ENCODE results near the gene MBNL1.

The MBNL1 gene

GRCh38 chr3:152291649-152292066, 22.9 kb downstream of the MBNL1 start:
- Mint-ChIP-seq H3K27me3 (no peaks in the 10 kb centered on the region), H3K4me3 (peak overlapping the region; percentile 43), H3K27ac (peak overlapping the region; percentile 77), H3K4me1 (ENCODE audit: low read depth) (peaks cover 86% of the 10 kb centered on the region), H3K9me3 (no peaks in the 10 kb centered on the region), H3K36me3 (ENCODE audit: low read depth) (peaks cover 15% of the 10 kb centered on the region)

DNA sequence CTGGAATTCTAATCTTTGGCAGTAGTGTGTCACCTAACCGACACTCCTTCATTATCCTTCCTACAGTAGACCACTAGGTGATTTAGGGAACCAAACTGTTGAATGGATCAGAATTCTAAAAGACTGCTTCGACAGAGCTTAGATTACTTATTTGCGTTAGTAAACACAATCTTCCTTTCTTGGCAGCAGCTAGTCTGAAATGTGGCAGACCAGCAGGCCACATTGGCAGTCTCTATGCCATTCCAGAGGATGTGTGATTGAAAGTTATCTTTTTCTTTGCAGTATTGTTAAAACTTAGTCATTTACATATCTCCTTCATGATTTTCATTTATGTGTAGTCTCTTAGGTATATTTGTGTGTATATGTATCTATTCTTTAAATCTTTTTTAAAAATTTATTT, 23.6 kb downstream of the MBNL1 start:
- no peaks in the 10 kb centered on the region for H3K9me3 Mint-ChIP-seq
- H3K4me1 Mint-ChIP-seq (ENCODE audit: low read depth): peaks cover 86% of the 10 kb centered on the region
- no peak overlapping the region for H3K4me3 Mint-ChIP-seq
- no peaks in the 10 kb centered on the region for H3K27me3 Mint-ChIP-seq
- peaks cover 17% of the 10 kb centered on the region for H3K36me3 Mint-ChIP-seq (ENCODE audit: low read depth)
- no peak overlapping the region for H3K27ac Mint-ChIP-seq

GRCh38 chr3:152293347-152294006, 24.7 kb downstream of the MBNL1 start:
- Mint-ChIP-seq H3K27ac (peak overlapping the region; percentile 76), H3K36me3 (ENCODE audit: low read depth) (peaks cover 22% of the 10 kb centered on the region), H3K27me3 (no peaks in the 10 kb centered on the region), H3K4me3 (no peak overlapping the region), H3K4me1 (ENCODE audit: low read depth) (peaks cover 86% of the 10 kb centered on the region), H3K9me3 (no peaks in the 10 kb centered on the region)

GRCh38 chr3:152295344-152295743, 26.6 kb downstream of the MBNL1 start:
- Mint-ChIP-seq H3K27ac (peak overlapping the region; percentile 77), H3K27me3 (no peaks in the 10 kb centered on the region), H3K4me1 (ENCODE audit: low read depth) (peaks cover 86% of the 10 kb centered on the region), H3K9me3 (no peaks in the 10 kb centered on the region), H3K36me3 (ENCODE audit: low read depth) (peaks cover 38% of the 10 kb centered on the region), H3K4me3 (no peak overlapping the region)

DNA sequence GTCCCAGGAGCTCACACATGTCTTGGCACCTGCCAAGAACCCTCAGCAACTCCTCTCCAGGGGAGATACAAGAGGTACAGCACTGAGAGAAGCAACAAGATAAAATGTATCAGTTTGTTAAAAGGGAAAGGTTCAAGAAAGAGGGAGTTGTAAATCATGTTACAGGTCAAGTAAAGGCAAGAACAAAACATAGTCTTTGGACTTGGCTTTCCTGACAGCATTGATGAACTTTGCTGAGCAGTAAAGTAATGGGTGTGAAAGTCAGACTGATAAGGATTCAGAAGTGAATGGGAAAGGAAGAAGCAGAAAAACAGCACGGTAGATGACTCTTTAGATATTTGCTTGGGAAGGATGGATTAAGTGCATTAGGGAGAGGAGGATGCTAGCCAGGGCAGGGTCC, 27.1 kb downstream of the MBNL1 start:
- Mint-ChIP-seq H3K27me3 (no peaks in the 10 kb centered on the region), H3K4me1 (ENCODE audit: low read depth) (peaks cover 86% of the 10 kb centered on the region), H3K4me3 (peak overlapping the region; percentile 5), H3K36me3 (ENCODE audit: low read depth) (peaks cover 38% of the 10 kb centered on the region), H3K27ac (peak overlapping the region; percentile 77), H3K9me3 (no peaks in the 10 kb centered on the region)

DNA sequence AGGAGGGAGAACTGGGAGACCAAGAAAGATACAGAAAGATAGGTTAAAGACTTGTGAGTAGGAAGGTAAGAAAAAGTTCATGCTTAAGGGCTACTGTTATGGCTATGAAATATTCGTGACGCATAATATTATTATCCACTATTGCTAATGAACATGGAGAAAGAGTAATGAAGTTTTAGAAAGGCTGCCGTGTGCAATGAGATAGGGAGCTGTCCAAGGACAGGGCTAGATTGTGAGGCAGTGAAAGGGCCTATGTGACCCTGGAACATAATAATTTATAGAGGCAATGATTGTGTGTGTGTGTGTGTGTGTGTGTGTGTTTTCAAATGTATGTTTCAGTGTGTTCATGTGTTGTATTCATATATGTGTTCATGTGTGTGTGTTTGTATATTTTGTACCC, 27.7 kb downstream of the MBNL1 start:
- Mint-ChIP-seq H3K27me3 (no peaks in the 10 kb centered on the region), H3K4me1 (ENCODE audit: low read depth) (peaks cover 86% of the 10 kb centered on the region), H3K9me3 (no peaks in the 10 kb centered on the region), H3K4me3 (no peak overlapping the region), H3K36me3 (ENCODE audit: low read depth) (peaks cover 40% of the 10 kb centered on the region), H3K27ac (peak overlapping the region; percentile 77)

GRCh38 chr3:152296971-152297370, 28.2 kb downstream of the MBNL1 start:
- Mint-ChIP-seq H3K4me1 (ENCODE audit: low read depth) (peaks cover 86% of the 10 kb centered on the region), H3K27ac (peak overlapping the region; percentile 77), H3K9me3 (no peaks in the 10 kb centered on the region), H3K4me3 (peak overlapping the region; percentile 14), H3K27me3 (no peaks in the 10 kb centered on the region), H3K36me3 (ENCODE audit: low read depth) (peaks cover 41% of the 10 kb centered on the region)

- peak overlapping the region; percentile 80 for H3K4me3 Mint-ChIP-seq
- H3K27ac Mint-ChIP-seq: peak overlapping the region; percentile 96
- H3K4me1 Mint-ChIP-seq (ENCODE audit: low read depth): peaks cover 88% of the 10 kb centered on the region
- no peaks in the 10 kb centered on the region for H3K9me3 Mint-ChIP-seq
- H3K36me3 Mint-ChIP-seq (ENCODE audit: low read depth): peaks cover 47% of the 10 kb centered on the region
- no peaks in the 10 kb centered on the region for H3K27me3 Mint-ChIP-seq
Measured at GRCh38 chr3:152298393-152299248, 29.9 kb downstream of the MBNL1 start.

GRCh38 chr3:152299249-152299976, 30.7 kb downstream of the MBNL1 start:
- Mint-ChIP-seq H3K27ac (peak overlapping the region; percentile 96), H3K4me3 (peak overlapping the region; percentile 80), H3K4me1 (ENCODE audit: low read depth) (peaks cover 95% of the 10 kb centered on the region), H3K27me3 (no peaks in the 10 kb centered on the region), H3K9me3 (no peaks in the 10 kb centered on the region), H3K36me3 (ENCODE audit: low read depth) (peaks cover 47% of the 10 kb centered on the region)

GRCh38 chr3:152300029-152300731, 31.5 kb downstream of the MBNL1 start:
- peak overlapping the region; percentile 96 for H3K27ac Mint-ChIP-seq
- peak overlapping the region; percentile 80 for H3K4me3 Mint-ChIP-seq
- H3K27me3 Mint-ChIP-seq: no peaks in the 10 kb centered on the region
- no peaks in the 10 kb centered on the region for H3K9me3 Mint-ChIP-seq
- H3K36me3 Mint-ChIP-seq (ENCODE audit: low read depth): peaks cover 47% of the 10 kb centered on the region
- peaks cover 98% of the 10 kb centered on the region for H3K4me1 Mint-ChIP-seq (ENCODE audit: low read depth)

GRCh38 chr3:152301745-152302181, 33.0 kb downstream of the MBNL1 start:
- no peaks in the 10 kb centered on the region for H3K9me3 Mint-ChIP-seq
- peaks cover 57% of the 10 kb centered on the region for H3K36me3 Mint-ChIP-seq (ENCODE audit: low read depth)
- H3K27ac Mint-ChIP-seq: peak overlapping the region; percentile 88
- peak overlapping the region; percentile 80 for H3K4me3 Mint-ChIP-seq
- no peaks in the 10 kb centered on the region for H3K27me3 Mint-ChIP-seq
- H3K4me1 Mint-ChIP-seq (ENCODE audit: low read depth): peaks cover 98% of the 10 kb centered on the region

- Mint-ChIP-seq H3K9me3 (no peaks in the 10 kb centered on the region), H3K27ac (peak overlapping the region; percentile 88), H3K4me1 (ENCODE audit: low read depth) (peaks cover 97% of the 10 kb centered on the region), H3K36me3 (ENCODE audit: low read depth) (peaks cover 57% of the 10 kb centered on the region), H3K4me3 (peak overlapping the region; percentile 69), H3K27me3 (no peaks in the 10 kb centered on the region)
Measured at GRCh38 chr3:152302521-152303021, 33.8 kb downstream of the MBNL1 start.

DNA sequence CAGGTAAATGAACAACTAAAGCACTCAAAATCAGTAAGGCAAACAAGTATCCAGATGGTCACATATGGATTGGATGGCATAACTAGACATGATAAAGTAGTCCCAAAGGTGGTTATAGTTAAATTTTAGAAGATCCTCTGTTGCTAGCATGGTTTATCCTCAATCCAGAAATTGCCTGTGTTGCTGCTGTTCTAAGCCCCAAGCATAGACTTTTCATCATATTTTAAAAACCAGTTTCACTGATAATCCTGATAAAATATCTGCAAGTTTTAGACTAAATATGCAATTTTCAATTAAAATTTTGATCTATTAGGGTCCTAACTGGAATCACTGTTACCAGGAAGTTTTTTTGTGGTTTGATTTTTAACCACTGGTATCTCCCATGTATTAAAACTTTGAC, 35.4 kb downstream of the MBNL1 start:
- H3K27me3 Mint-ChIP-seq: no peaks in the 10 kb centered on the region
- H3K9me3 Mint-ChIP-seq: no peaks in the 10 kb centered on the region
- H3K27ac Mint-ChIP-seq: peak overlapping the region; percentile 23
- peaks cover 97% of the 10 kb centered on the region for H3K4me1 Mint-ChIP-seq (ENCODE audit: low read depth)
- H3K4me3 Mint-ChIP-seq: no peak overlapping the region
- peaks cover 62% of the 10 kb centered on the region for H3K36me3 Mint-ChIP-seq (ENCODE audit: low read depth)

DNA sequence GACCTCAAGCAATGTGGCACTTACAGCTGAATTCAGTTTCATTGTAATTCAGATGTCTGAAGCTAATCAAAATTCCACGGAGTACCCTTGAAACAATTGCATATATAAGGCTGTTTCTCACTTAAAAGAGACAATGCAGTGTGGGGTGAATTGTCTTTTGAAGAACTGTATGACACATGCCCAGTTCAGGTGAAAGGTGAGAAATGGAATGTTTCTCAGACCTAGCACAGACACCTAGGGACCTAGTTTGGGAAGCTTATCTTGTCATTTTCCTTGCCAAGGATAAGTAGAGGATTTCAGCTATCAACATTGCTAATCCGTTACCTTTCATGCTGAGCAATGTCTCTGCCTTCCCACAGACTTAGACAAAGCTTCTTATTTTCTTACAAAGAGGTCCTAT, 36.3 kb downstream of the MBNL1 start:
- no peaks in the 10 kb centered on the region for H3K9me3 Mint-ChIP-seq
- no peak overlapping the region for H3K4me3 Mint-ChIP-seq
- H3K4me1 Mint-ChIP-seq (ENCODE audit: low read depth): peaks cover 97% of the 10 kb centered on the region
- H3K27ac Mint-ChIP-seq: peak overlapping the region; percentile 54
- peaks cover 53% of the 10 kb centered on the region for H3K36me3 Mint-ChIP-seq (ENCODE audit: low read depth)
- H3K27me3 Mint-ChIP-seq: no peaks in the 10 kb centered on the region

Measured in stimulated activated naive CD8-positive, alpha-beta T cell treated with anti-CD3 and anti-CD28 coated beads, Interleukin-15, Interleukin-2, amounts not matched to agents 100 ng/mL and 50 ng/mL, for 24 hours (primary cell).